NCI-H748 (cell line): Measurements from ENCODE around the gene SLC6A7.

Source experiments
- DNase-seq: peaks from one replicate; lab custom pipeline; 2025; ENCODE audit not compliant: unreplicated experiment; lab: John Stamatoyannopoulos, UW

SLC6A7 gene

DNA sequence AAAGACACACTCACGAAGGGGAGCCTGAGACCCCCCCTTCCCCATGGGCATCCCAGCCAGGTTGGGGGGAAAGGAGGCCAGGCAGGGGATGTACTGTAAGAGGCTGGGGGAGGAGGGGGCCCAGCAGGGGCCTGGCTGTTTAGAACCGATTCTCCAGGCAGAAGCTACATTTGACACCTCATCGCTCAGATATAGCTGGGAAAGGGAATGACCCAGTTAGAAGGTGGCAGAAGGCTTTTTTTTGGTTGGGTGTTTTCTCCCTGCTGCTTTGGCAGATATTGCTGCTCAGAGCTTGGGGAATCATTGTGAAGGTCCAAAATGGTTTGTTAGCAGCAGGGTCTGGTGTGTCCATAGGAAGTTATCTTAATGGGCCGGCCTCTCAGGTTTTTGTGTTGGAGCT is 17.3 kb upstream of the SLC6A7 start:
- DNase-seq, result no peak

DNA sequence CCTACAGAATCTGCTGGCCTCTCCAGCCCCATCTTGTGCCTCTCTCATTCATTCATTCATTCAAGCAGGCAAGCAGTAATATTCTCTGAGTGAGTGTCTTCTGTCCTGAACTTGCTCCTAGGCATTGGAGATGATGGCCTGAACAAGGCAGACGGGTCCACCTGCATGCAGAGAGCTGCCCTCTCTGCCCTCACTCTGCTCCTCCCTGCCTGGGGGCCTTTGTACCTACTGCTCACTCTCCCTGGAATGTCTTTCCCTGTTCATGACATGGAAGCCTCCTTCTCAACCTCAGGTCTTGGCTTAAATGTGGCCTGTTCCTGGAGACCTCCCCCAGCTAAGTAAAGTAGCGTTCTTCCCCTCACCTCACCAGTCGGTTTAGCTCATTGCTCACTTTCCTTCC is 16.7 kb upstream of the SLC6A7 start:
- DNase-seq, result no peak

DNA sequence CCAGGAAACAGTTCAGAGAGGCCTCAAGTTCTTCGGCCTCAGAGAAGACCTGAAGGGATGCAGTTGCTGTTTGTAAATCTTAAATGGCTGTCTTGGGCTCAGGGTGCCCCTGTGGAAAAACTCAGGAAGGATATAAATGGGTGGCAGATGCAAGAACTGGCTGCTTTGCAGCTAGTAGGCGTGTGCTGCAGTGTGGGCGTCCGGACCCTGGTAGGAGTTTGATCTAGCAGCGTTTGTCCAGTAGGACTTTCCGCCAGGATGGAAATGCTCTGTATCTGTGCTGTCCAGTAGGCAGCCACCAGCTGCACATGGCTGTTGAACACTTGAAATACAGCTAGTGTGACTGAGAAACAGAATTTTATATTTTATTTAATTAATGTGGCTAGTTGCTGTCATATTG is 15.6 kb upstream of the SLC6A7 start:
- DNase-seq, result no peak

DNA sequence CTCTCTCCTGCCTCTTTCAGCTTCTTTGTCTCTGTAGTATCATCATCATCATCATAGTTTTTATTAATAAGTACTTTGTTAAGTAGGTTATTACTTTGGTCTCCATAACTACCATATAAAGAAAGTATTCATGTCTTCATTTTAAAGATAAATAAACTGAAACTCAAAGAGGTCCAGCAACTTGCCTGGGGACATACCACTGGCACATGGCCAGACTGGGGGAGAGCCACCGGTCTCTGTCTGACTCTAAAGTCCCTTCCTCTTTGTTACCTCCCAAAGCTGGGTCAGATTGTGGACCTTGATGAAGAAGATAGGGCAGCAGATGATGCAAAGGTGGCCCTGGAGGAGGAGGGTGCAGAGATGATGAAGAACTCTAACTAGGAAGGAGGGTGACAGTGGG is 14.8 kb upstream of the SLC6A7 start:
- no peak for DNase-seq

DNA sequence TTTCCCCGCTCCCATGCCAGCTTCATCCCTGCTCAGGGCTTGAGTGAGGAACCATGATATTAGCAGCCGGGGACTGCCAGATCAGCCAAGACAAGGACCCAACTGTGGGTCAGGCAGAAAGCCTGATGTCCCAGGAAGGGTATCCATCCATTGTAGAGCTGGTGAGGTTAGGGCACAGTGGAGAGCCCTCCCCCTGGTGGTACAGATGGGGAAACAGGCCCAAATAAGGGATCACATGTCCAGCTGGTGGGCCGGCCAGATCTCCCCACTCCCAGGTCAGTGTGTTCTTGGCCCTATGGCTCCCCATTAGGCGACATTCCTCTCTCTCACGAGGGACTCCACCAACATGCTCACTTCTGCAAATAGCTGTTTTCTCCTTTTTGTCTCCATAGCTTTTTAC is 14.3 kb upstream of the SLC6A7 start:
- no peak for DNase-seq

DNA sequence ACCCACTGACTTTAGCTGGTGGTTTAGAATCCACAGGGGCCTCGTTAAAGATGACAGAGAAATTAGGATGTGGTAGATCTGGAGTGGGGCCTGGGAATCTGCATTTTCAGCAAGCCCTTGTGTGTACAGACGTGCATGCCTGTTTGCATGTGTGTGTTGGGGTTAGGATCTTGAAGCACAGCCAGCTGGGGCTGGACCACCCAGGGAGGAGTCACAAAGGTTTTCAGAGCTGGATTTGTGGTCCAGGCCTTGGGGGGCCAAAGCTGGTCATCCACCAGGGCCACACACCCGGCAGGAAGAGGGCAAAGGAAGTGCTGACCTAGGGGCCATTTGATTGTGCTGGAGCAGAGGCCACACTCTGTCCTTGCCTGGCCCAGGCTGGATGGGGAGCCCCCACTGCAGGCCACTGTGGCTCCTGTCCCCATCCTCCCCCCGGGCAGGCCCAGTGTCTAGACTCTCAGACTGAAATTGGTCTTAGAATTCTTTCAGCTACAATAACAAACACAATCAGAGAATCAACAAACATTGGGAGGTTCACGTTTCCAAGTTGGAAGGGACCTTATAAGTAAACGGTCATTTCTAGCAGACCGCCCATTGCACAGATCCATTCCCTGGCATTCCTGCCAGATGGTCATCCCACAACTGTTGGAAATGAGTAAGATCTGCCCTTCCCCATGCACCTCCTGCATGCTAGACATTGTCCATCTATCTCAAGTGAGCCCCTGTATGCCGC is 13.0 kb upstream of the SLC6A7 start:
- DNase-seq, result no peak

DNA sequence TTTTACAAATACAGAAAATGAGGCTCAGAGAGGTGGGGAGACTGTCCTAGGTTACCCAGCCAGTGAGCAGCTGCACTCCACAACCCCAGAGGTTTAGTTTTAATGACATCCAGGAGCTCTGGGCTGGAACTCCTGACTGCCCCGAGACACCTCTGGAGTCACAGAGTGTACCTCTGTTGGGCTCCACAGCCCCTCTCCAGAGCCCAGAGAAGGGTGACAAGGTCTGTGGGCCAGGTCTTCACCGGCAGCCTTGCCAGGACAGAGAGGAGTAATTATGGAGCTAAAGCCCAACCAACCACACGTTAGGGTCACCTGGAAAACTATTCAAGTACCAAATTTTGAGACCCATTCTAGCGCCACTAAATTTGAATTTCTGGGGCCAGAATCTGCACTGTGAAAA is 12.1 kb upstream of the SLC6A7 start:
- DNase-seq, result no peak

DNA sequence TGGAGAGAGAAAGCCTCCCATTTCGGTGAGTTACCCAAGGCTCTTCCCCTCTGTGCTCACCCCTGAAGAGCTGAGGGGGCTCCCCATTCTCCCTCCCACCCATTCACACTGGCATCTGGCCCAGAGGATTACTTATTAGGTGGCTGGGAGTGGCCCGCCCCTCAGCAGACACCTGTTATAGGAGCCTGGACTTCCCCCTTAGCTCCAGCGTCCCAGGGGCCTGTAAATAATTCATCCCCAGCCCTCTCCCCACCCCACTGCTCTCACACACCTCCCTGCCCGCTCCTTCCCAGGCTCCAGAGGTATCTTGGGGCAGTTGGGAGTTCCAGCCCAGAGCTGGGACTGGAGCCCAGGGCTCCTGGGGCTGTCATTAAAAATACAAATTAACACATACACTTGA is 11.6 kb upstream of the SLC6A7 start:
- DNase-seq, result no peak

DNA sequence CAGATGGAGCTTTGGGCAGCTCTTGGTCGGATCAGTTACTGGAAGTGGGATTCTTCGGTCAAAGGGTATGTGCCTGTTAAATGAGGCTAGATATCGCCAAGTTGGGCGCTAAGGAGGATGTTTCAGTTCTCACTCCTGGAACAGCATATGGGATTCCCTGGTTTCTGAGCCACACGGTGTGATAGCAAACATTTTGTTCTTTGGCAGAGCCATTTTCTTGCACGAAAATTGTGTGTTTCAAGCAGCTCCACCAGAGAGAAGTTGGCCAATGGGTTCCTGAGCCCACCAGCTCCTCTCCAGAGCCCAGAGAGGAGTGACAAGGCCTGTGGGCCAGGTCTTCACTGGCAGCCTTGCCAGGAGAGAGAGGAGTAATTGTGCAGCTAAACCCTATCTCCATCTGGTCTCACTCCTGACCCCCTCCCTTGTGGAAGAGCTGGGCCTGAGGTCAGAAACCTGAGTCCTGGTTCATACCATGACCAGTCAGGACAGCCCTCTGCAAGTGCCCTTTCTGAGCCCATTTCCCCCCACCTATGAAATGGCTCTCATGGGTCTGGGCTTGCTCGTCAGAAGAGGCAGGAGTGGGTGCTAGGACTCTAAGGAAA is 10.7 kb upstream of the SLC6A7 start:
- DNase-seq, result no peak

DNA sequence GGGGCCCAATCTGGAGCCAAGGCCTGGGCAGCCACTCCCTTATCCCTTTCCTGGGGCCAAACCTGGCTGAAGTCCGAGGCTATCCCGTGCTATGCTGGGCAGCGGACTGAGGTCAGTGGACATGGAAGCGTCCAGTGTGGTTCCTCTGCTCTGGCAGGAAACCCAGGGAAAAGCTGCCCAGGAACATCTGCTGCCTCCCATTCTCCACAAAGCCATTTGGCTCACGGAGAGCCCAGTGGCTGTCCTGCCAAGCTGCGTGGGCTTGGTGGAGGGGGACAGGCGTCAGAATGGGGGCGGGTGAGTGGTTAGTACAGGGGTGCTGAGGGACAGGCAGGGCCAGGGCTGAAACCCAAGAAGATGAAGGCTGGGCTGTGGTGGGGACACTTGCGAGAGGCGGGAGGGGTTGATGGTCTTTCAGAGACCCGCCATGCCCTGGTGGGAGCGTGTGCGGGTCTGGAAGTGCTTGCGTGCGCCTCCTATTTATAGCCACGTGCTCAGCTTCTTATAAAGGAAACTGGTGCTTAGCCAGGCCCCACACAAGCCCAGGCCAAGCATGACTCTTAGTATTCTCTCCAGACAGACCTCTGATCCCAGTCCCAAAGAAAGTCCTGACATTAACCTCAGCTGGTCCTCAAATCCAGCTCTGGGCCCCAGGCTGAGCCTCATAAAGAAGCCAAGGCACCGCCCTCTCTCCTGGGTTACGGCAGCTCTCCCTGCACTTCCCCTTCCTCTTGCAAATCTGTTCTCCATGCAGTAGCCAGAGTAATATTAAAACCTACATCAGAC is 9.4 kb upstream of the SLC6A7 start:
- no peak for DNase-seq

DNA sequence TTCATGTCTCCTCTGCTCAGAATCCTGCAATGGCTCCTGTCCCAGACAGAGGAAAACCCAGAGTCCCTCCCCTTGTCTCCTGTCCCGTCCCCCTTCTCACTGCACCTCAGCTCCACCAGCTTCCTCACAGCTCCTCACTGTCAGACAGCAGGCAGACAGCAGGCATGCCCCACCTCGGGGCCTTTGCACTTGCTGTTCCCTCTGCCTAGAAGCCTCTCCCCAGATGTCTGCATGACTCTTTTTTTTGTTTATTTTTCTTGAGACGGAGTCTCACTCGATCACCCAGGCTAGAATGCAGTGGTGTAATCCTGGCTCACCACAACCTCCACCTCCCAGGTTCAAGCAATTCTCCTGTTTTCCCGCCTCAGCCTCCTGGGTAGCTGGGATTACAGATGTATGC is 8.8 kb upstream of the SLC6A7 start:
- no peak for DNase-seq

DNA sequence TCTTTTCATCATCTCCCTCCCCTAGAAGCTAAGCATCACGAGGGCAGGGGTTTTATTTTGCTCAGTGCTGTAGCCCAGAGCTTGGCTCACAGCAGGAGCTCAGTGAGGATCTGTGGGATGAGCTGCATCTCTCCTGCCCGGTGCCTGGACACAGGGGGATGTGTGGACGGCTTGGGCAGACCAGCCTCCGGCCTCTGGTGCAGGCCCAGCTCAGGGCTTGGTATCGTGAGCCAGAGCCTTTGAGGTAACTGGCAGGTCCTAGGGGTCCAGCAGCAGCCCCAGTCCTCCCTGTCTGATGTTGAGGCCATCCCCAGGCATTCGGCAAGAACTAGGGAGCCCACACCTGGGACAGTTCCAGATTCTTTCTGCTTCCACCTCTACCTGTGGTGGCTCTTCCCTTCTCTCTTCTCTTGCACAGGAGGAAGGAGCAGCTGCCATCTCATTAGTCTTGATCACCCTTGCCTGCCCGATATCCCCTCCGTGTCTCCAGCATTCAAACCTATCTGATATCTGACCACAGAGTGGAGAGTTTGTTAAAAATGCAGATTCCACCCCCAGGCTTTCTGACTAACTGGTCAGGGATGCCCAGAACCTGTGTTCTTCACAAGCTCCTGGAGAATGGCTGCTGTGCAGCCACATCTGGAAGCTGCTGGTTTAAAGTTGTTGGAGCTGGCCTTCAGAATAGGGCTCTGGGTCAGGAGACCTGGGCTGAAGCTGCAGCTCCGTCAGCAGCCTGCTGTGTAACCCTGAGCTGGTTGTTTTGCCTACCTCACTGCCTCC is 7.9 kb upstream of the SLC6A7 start:
- no peak for DNase-seq

DNA sequence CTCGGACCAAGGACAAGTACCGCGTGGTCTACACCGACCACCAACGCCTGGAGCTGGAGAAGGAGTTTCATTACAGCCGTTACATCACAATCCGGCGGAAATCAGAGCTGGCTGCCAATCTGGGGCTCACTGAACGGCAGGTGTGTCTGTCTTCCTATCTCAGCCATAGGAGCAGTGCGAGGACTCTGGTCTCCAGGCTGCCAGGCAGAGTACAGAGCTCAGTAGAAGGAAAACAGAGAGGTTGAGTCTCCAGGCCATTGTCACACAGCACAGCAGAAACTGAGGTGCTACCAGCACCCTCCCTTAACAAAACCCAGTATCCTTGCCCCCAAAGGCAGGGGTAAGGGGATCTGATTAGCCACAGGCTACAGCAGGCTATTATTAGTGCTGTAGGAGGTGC is 7.1 kb upstream of the SLC6A7 start:
- DNase-seq, result no peak

DNA sequence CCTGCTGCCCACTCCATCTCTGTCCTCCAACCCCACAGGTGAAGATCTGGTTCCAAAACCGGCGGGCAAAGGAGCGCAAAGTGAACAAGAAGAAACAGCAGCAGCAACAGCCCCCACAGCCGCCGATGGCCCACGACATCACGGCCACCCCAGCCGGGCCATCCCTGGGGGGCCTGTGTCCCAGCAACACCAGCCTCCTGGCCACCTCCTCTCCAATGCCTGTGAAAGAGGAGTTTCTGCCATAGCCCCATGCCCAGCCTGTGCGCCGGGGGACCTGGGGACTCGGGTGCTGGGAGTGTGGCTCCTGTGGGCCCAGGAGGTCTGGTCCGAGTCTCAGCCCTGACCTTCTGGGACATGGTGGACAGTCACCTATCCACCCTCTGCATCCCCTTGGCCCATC is 6.4 kb upstream of the SLC6A7 start:
- DNase-seq, result no peak

DNA sequence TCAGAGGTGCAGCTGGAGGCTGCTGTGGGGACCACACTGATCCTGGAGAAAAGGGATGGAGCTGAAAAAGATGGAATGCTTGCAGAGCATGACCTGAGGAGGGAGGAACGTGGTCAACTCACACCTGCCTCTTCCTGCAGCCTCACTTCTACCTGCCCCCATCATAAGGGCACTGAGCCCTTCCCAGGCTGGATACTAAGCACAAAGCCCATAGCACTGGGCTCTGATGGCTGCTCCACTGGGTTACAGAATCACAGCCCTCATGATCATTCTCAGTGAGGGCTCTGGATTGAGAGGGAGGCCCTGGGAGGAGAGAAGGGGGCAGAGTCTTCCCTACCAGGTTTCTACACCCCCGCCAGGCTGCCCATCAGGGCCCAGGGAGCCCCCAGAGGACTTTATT is 5.9 kb upstream of the SLC6A7 start:
- no peak for DNase-seq

DNA sequence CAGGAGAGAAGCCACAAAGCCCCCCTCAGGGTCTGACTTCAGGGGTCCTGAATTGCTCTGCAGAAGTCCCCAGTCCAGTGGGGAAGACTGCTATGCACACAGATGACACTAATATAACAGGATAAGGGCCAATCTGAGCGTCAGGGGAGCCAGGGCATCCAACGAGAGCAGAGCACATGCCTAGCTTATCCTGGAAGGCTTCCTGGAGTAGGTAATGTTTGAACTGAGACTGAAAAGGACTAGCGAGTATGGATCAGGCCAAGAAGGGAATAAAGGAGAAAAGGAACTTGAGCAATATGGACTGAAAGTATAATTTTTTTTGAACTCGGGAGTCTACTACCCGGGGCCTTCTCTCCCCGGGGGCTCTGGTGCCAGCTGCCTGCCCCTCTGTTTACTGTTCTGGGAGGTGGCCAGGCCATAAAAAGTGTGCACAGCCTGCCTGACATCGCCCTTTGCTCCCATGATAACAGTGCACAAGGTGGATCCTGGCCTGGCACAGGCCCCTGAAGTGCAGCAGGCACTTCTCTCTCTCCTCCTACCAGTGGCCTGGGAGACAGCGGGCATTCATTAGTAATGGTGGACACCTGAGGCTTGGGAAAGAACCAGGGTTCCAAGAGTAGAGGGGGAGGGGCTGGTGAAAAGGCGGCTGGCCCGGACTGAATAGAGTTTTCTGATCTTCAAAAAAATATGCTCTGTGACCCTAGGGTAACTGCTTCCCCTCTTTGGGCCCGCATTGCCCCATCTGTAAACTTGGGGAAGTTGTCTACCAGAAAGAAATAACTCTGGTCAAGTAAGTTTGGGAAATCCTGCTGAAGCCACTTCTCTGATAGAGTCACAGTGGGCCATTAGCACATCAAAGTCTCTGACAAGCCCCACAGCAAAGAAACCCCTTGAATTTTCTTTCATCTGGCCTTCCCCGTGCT is 4.6 kb upstream of the SLC6A7 start:
- no peak for DNase-seq

DNA sequence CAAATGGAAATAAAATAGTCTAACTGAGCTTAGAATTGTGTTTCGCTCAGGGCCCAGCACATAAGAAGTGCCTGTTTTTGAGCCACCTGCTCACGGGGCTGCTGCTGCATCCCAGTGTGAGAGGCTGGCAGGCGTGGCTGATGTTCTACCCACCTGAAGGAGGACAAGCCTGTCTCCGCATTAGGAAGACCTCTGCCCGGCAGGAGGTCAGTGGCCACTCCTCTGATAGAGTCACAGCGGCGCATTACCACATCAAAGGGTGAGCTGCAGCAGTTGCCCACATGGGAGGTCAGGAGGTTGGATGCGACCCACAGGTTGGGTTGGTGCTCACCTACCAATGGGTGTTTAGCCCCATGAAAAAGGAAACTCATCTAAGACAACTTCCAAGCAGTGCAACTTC is 3.7 kb upstream of the SLC6A7 start:
- DNase-seq, result no peak

DNA sequence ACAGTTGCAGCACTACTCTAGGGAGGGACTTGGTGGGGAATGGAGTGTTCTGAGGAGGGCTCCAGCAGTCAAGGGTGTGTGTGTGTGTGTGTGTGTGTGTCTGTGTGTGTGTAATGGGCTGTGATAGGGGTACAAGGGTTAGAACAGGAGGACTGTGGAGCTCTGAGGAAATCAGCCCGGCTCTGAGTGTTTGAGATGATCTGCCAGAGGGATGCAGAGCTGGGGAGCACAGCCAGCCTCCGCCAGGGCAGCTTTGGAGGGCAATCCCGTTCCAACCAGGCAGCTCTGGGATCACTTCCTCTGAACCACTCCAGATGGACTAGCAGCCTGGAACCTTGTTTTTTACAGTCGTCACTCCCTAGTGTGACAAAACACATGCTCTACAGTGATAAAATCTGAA is 3.0 kb upstream of the SLC6A7 start:
- no peak for DNase-seq

DNA sequence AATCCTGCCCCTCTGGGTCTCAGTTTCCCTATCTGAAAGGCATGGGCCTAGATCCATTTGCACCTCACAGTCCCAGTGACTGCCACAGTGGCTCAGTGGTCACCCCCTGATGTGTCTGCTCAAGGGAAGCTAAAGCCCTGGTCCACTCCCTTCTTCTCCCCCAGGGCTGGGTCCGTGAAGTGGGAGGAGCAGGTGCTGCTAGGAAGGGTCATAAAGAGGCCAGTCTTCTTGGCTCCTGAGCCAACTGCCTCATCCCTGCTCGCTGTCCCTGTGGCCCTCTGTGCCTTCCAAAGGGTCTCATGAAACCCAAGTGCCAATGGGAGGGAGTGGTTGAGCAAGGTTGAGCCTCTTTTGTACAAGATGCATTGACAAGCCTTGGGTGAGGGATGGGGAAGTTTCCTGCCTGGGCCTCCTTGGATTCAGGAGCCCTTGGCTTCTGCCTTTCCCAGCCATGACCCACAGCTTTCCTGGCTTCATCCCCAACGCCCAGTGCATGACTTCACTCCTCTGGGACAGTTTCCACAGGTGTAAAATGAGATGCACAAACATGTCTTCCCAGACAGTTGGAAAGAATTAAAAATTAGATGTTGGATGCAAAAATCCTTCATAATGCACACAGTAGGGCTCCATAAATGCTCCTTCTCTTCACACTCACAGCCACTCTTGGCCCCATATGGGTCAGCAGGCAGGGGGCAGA is 1.6 kb upstream of the SLC6A7 start:
- DNase-seq, result no peak

DNA sequence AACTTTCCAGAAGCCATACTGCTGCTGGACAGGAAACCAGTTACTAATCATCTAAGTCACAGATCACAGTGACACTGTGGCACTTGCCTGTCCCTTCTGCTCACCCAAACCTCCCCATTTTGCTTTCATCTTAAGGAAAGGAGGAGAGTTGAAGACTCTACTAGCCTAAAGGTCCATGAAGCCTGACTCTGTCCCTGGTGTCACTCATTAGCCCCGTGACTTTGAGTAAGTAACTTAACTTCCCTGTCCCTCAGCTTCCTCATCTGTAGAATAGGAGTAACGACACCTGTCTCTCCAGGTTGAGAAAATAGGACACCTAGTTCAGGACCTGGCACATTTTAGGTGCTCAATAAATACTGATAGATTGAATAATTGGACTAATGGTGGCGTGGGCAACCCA is 536 bp upstream of the SLC6A7 start:
- DNase-seq, result no peak
